ENCODE results near the gene NOXA1.

GRCh38 chr9:137428841-137429545 lies 5.8 kb downstream of the NOXA1 start:
- TF ChIP-seq POLR2A (IDR thresholded peaks at IDR 0.05) = no peak
- TF ChIP-seq, protein P1, sequence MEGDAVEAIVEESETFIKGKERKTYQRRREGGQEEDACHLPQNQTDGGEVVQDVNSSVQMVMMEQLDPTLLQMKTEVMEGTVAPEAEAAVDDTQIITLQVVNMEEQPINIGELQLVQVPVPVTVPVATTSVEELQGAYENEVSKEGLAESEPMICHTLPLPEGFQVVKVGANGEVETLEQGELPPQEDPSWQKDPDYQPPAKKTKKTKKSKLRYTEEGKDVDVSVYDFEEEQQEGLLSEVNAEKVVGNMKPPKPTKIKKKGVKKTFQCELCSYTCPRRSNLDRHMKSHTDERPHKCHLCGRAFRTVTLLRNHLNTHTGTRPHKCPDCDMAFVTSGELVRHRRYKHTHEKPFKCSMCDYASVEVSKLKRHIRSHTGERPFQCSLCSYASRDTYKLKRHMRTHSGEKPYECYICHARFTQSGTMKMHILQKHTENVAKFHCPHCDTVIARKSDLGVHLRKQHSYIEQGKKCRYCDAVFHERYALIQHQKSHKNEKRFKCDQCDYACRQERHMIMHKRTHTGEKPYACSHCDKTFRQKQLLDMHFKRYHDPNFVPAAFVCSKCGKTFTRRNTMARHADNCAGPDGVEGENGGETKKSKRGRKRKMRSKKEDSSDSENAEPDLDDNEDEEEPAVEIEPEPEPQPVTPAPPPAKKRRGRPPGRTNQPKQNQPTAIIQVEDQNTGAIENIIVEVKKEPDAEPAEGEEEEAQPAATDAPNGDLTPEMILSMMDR (IDR thresholded peaks at IDR 0.05) = no peak

All from testis (tissue), 2 donors.